Astrocyte (in vitro differentiated cells and primary cell): ENCODE data around the gene CTIF.

Experiments
- EZH2 ChIP-seq: IDR thresholded peaks from 2 replicates; pipeline ENCODE4 v1.6.1; 2012; ENCODE audit warnings: mild to moderate bottlenecking, low read length, inconsistent platforms; ENCODE audit not compliant: insufficient read depth
- TF ChIP-seq, protein P1 (sequence below): IDR thresholded peaks from 2 replicates; pipeline ENCODE4 v1.5.1; 2011; ENCODE audit warnings: low read depth, mild to moderate bottlenecking, inconsistent platforms, low read length, moderate library complexity; ENCODE audit not compliant: insufficient read depth

DNA sequence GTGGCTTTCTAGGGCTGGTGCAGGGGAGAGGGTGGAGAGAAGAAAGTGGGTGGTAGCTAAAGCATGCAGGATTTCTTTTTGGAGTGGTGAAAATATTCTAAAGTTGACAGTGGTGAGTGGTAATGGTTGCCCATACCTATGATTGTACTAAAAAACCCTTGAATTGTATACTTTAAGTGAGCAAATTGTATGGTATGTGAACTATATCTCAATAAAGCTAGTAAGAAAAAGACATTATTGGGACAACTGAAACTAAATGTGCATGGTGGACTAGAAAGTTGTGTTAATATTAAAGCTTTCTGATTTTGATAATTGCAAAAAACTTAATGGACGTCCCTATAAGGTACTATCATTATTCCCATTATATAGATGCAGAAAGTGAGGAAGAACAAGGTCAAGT is 361.6 kb downstream of the CTIF start:
- TF ChIP-seq, protein P1, sequence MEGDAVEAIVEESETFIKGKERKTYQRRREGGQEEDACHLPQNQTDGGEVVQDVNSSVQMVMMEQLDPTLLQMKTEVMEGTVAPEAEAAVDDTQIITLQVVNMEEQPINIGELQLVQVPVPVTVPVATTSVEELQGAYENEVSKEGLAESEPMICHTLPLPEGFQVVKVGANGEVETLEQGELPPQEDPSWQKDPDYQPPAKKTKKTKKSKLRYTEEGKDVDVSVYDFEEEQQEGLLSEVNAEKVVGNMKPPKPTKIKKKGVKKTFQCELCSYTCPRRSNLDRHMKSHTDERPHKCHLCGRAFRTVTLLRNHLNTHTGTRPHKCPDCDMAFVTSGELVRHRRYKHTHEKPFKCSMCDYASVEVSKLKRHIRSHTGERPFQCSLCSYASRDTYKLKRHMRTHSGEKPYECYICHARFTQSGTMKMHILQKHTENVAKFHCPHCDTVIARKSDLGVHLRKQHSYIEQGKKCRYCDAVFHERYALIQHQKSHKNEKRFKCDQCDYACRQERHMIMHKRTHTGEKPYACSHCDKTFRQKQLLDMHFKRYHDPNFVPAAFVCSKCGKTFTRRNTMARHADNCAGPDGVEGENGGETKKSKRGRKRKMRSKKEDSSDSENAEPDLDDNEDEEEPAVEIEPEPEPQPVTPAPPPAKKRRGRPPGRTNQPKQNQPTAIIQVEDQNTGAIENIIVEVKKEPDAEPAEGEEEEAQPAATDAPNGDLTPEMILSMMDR, result no peak
- no peak for TF ChIP-seq EZH2
